ENCODE results near the gene RGS10.

- TF ChIP-seq POLR2A (IDR thresholded peaks at IDR 0.05; ENCODE audit: low read length) (no peak), GATA1 (IDR thresholded peaks at IDR 0.05; ENCODE audit: low read depth, low read length) (no peak)
These were observed 17.4 kb downstream of the RGS10 start for GRCh38 chr10:119525116-119525515.
